Kasumi-1 (cell line): ENCODE data around the gene RPLP2.
A peak's percentile ranks its signal among the peaks of the same experiment; 100 is the strongest.

Source experiments
- DNase-seq, 2 experiments: peaks; one replicate each; lab custom pipeline; 2025; lab: John Stamatoyannopoulos, UW

The RPLP2 gene

DNA sequence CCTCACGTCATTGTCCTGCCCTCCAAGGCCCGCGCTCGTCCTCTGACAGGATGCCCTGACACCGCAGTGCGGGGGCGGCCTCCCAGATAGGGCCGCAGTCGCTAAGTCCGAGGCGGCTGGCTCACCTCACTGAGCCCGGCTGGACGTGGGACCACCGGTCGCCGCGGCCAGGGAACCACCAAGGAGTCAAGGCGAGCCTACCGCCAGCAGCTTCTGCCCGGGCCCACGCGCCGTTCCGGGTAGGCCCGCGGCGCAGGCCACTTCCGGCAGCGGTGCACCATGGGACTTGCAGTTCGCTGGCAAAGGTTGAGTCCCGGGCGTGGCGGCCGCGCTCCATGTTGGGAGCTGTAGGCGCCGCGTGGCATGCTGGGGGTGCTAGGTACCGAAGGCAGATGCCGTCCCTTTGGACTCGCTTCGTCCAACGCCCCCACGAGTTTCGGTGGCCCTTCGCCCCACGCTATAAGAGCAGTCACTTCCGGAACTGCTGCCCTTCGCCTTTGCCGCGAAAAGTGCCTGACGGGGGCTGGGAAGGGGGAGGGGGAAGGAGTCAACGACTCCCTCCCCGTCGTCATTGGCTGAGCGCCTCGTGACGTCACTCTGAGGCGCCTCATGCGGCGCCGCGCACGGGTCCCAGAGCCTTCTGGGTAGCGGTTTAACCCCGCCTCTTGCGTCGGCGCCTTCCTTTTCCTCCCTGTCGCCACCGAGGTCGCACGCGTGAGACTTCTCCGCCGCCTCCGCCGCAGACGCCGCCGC is at the start of gene RPLP2:
Gene RPLP2 (plus strand): TSS at position 681 of the 753 bp plus-strand sequence. CDS start 268 bp downstream, outside the sequence.
- DNase-seq = peak; percentile 96 to 98

DNA sequence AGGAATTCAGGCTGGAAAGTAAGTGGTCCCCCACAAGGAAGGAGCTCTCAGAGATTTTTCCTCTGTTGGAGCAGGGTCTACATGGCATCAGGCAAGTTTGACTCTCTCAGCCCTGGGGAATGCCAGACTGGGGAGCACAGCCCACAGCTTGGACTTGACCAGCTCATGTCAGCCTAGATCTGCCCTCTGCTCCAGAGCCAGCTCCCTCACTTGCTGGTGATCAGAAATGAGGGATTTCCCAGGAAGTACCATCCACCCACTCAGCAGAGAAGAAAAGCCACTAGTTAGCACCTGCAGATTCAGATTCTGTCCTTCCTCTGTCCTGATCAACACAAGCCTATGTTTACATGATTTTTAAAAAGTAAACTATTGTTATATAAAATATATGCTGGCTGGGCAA is 49.5 kb upstream of the RPLP2 start:
- DNase-seq = no peak

DNA sequence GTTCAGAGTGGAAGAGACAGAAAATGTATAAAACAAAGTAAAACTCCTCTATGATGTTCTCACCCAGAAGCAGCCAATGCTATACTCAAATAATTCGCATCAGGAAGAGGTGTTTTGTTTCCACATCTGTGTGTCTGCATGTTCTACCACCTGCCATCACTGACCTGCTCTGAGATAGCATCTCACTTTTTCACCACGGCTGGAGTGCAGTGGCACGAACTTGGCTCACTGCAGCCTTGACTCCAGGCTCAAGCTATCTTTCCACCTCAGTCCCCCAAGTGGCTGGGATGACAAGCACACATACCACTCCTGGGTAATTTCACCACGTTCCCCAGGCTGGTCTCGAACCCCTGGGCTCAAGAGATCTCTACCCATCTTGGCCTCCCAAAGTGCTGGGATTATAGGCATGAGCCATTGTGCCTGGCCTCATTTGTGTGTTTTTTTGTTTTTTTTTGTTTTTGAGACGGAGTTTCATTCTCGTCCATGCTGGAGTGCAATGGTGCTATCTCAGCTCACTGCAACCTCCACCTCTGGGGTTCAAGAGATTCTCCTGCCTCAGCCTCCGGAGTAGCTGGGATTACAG is 48.1 kb upstream of the RPLP2 start:
- no peak for DNase-seq

DNA sequence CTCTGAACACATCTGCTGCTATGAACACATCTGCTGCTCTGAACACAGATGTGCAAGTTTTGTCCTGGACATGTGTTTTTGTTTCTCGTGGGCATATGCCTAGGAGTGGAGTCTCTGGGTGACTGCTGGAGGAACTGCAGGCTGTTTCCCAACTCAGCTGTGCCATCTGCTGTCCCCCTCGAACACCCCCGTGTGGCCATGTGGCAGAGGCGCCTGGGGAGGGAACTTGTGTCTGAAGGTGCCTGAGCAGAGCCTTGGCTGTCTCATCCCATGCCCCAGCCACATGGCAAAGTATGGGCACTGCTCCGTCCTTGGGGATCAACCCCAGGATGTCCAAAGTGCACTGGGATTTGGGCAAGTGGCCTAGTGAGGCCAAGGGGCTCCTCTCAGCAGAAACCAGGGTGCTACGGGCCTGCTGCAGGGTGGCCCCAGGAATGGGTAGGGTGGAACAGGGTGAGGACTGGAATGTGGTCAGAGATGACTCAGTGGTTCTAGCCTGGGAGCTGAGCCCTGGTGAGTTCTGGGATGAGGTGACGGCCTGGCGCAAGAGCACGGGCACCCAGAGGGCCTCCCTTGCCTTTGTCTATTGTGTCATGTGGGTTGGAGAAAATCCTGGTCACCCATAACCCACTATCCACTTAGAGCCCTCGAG is 47.2 kb upstream of the RPLP2 start:
- peak; percentile 89 to 92 for DNase-seq

DNA sequence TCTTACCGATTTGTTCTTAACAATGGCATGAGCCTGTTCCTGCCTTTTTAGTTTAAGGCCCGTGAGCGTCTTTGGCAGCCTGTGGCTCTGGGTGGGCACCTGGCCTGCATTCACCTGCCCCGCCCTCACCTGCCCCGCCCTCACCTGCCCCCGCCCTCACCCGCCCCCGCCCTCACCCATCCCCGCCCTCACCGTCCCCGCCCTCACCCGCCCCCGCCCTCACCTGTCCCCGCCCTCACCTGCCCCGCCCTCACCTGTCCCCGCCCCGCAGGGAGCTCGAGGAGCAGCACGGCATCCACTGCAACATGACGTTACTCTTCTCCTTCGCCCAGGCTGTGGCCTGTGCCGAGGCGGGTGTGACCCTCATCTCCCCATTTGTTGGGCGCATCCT is 46.7 kb upstream of the RPLP2 start:
- no peak for DNase-seq

DNA sequence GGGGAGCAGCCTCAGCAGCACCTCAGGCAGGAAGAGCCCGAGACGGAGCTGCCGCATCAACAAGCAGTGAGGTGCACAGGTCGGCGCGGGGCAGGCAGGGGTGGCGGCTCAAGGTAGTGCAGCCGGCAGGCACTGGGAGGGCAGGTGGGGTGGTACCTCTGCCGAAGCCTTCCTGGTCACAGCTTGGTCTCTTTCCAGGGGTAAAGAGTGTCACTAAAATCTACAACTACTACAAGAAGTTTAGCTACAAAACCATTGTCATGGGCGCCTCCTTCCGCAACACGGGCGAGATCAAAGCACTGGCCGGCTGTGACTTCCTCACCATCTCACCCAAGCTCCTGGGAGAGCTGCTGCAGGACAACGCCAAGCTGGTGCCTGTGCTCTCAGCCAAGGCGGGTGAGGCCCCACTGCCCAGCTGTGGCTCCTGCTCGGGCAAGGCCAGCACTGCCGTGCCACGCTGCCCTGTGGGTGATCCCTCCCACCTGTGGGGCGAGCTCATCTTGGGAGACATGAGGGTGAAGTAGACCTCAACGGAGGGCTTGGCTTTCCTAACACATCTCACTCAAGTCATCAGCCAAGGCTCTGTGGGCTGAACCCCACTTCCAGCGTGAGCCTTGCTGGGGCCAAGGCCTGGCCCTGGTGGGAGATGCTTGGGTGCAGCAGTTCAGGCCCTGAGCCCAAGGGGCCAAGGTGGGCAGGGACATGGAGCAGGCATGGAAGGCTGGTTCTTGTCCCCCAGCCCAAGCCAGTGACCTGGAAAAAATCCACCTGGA is 46.0 kb upstream of the RPLP2 start:
- DNase-seq = no peak

DNA sequence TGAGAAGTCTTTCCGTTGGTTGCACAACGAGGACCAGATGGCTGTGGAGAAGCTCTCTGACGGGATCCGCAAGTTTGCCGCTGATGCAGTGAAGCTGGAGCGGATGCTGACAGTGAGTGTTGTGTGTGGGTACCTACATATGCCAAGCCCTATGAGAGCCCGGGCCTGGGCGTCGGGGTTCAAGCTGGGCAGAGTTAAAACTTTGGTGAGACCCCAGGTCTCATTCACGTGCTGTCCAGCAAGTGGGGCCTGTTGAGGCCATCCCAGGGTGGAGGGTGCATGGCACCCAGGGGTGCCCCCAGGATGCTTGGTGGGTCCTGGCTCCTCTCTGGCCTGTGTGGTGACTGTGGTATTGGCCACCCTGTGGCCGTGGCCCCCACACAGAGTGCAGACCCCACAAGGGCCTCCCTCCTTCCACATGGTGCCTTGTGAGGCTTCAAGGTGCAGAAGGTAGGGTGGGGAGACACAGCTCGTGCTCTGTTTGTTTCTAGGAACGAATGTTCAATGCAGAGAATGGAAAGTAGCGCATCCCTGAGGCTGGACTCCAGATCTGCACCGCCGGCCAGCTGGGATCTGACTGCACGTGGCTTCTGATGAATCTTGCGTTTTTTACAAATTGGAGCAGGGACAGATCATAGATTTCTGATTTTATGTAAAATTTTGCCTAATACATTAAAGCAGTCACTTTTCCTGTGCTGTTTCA is 45.3 kb upstream of the RPLP2 start:
- DNase-seq = no peak

DNA sequence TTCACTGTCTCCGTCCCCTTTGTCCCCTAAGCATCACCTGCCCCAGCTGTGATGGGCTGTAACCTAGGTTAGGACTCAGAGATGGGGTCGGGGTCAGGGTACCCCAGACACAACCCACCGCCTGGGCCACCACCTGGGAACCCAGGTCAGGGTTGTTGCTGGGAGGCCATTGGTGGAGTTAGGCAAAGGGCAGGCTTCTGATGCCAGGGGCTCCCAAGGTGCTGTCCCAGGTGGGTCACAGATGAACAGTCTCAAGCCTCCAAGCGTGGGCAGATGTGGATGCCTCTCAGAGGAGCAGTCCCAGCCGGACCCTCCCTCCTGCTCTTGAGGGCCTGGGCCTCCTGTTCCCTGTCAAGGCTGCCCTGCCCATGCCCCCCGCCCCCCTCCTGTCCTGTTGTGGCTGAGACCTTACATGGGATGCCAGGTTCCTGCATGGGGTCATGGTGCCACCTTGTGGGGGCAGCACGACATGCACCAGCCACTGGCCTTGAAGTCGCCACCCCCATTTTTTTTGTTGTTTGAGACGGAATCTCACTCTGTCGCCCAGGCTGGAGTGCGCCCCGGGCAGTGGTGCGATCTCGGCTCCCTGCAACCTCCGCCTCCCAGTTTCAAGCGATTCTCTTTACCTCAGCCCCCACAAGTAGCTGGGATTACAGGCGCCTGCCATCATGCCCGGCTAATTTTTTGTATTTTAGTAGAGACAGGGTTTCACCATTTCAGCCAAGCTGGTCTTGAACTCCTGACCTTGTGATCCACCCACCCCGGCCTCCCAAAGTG is 44.6 kb upstream of the RPLP2 start:
- peak; percentile 64 to 74 for DNase-seq

DNA sequence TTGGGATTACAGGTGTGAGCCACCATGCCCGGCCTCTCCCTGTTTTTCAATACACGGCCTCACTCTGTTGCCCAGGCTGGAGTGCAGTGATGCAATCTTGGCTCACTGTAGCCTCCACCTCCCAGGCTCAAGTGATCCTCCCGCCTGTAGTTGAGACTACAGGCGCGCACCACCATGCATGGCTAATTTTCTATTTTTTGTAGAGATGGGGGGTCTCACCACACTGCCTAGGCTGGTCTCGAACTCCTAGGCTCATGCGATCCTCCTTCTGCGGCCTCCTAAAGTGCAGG is 44.0 kb upstream of the RPLP2 start:
- DNase-seq = no peak

DNA sequence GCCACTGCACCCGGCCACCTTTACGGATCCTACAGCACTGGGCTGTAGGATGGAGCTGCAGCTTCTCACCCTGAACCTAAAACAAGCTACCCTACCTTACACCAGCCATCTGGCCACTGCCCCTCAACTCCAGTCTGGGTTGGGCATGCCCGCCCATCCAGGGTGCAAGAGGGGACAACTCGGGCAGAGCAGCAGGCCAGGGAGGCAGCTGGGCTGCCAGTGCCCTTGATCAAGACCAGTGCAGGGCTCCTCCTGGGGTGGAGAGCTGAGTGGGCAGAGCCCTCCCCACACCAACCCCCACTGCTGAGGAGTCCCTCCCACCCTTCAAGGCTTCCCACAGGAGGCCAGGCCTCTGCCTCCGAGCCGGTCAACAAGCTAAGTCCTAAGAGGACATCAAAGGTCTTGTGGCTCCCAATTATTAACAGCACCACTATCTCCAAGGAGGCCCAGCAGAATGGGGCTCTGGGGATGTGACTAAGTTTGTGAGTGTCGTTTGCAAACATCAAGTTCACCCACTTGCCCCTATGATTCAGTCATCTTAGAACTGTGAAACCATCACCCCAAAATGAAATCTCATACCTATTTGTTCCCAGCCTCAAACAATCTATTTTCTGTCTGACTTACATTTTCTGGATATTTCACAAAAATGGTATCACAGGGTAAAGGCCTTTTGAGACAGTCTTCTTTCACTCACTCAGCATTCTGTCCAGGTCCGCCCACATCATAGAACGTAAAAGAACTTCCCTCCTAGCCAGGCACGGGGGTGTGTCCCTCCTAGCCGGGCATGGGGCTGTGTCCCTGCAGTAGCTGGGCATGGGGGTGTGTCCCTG is 43.4 kb upstream of the RPLP2 start:
- DNase-seq = no peak

DNA sequence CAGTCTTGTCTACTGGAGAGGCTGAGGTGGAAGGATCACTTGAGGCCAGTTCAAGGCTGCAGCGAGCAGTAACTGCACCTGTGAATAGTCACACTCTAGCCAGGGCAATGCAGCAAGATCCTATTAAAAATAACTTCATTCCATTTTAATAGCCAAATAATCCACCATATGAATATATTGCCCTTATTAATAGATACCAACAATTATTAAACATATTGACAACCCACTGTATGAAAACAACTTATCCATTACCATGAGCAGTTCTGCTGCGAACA is 42.9 kb upstream of the RPLP2 start:
- DNase-seq = no peak

DNA sequence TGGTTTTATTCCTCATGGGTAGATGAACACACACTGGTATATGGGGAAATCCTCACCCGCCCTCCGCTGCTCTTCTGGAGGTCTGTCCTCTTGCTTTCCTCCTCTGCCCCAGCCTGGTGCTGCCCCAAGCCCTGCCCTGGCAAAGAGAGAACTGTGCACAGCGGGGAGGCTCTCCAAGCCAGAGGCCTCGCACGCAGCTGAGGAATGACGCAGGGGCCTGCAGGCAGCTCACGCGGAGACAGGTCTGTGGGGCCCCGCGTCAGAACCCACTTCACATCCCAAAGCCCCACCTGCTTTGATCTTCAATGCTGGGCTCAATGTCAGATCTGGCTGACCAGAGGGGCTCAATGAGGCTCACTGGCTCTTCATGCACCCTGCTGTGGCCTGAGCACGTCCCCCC is 42.5 kb upstream of the RPLP2 start:
- DNase-seq = no peak

DNA sequence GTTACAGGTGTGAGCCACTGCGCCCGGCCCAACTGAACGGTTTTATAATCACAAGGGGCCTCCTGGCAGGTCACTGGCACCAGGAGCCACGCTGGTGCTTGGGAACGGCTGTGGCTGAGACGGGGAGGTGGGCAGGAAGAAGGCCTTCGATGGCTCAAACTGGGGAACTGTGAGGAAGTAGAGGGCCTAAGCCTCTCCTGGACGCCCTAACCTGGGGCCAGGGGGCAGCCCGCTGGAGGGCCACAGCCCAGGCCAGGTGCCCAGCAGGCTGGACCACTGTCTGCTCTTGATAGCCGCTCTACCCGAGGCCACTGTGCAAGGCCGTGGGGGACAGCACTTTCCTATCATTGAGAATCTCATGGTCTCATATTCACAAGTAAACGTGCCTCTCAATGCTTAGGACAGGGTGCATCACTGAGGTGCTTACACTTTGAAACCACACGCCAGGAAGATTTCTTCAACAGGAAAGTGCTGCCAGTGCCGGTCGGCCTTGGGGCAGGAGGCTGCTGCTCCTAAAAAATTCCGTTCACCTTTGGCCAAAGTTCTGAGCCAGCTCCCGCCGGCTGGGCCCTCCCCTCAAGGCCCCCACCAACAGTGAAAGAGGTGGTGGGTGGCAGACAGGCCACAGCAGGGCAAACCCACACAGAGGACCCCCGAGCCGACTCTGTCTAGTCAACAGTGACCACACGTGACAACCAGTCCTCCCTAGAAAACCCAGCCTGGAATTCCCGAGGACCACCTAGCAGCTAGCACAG is 39.7 kb upstream of the RPLP2 start:
- DNase-seq = no peak

DNA sequence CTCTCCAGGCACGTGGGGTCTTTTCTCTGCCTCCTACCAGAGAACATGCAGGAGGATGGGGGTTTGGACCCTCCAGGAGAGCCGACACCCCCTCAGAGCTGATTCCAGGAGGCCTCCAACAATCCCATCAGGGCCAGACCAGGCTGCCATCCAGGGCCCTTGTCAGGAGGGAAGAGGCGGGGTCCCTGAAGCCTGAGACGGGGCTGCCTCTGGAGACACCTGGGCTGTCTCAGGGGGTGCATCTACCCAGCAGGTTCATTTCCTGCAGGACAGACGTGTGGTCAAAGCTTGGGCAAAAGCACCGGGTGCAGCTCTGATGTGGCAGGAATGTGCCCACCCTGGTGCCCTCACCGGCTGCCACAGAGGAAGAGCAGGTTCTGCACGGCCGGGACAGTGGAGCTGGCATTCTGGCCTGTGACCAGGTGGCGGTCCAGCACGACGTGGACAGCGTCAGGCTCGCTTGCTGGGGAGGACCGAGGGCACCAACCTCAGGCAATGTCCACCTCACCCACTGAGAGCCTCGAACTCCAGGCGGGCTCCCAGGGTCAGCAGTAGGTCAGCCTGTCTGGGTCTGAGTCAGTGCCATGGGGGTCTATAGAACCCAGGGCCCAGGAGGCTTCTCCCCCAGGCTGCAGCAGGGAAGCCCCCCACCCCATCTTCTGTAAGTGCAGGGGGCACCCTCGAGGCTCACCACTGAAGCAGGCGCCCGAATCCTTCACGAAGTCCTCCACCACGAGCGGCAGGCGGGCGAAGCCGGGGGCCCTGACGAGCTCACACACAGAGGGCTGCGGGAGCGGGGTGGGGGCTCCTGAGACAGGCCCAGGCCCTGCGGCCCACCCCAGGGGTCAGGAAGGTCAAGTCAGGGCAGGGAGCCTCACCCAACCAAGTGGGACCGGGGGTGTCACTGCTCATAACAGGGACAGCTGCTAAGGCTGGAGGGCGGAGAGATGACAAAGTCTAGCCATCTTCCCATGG is 38.8 kb upstream of the RPLP2 start:
- no peak for DNase-seq

DNA sequence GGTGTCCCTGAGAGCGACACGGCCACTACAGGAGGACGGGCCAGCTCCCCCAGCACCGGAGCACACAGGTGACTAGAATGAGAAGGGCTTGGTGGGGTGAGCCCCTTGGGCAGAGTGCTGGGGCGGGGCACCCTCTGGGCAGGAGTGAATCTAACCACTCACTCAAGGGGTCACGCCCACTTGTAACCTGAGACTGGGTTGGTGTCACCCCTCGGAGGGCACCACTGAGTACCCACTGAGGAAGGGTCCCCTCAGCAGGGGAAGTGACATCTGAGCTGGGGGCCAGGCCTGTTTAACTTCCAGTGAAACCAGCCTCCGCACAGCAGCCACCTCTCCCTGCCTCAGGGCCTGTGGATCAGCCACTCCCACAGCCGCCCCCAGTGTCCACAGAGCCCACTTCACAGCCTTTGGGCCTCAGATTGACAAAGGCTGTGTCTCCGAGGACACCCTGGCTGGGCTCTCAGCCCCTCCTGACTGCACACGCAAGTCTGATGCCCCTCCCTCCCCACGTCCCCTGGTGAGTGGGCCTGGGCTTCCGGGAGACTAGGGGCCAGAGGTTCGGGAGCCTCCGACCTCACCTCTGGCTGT is 38.1 kb upstream of the RPLP2 start:
- no peak for DNase-seq

DNA sequence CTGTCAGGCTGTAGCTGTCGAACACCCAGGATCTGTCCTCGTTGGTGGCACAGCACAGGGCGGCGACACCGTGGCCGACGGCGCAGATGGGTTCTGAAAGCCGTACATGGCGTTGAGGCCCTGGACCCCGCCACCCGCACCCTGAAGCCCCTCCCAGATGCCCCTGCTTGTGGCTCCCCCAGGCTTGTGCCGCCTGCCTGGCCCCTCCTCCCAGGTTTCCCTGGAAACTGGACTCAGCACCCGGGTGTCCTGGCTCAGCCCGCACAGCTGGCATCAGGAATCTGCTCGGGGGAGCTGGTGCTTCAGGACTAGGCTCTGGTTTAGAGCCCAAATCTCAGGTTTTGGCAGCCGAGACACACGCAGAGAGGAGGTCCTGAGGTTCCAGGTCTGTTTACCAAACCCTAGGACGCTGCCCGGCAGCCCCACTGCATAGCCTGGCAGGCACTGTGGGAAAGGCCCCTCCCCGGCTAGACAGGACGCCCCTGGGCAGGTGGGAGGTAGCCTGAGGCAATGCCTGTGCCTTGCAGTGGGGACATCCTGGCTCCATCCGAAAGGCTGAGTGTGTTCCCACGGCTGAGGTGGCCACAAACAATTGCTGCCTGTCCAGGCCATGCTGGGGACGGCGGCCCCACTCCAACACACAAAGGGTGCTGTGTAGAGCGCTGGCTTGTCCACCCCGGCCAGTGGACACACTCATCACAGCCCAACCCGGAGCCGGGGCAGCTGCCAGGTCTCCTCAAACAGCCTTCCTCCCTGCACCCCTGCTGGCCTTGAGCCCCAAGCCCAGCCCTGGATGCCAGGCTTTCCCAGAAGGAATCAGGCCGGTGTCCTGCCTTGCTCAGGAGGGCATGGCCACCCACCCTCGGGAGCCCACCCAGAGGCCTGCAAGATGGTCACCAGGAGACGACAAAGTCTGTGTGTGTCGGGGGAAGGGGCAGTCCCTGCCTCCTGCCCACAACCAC is 37.1 kb upstream of the RPLP2 start:
- no peak for DNase-seq

DNA sequence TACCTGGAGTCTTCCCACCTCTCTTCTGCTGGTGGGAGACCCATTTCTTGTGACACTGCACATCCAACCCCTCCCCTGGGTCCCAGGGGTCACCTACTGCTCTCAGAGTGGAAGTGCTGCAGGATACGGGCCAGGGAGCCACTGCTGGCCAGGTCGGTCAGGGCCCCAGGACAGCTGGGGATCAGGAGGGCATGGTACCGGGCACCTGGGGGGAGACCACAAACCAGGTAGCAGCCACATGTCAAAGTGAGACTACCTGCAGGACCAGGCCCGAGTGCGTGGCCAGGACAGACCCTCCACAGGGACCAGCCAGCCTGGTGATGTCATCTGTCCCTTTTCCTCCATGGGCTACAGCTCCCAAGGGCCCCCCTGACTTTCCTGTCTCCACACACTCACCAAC is 36.3 kb upstream of the RPLP2 start:
- no peak for DNase-seq
